Epidermal melanocyte (primary cell): ENCODE measurements around the gene ACOT6.
A peak's percentile ranks its signal among the peaks of the same experiment; 100 is the strongest.
"Not testable (repeated sequence)": the region's sequence is repeated elsewhere in the genome, so short reads cannot be mapped to it uniquely, and the experiment has no call there.

Source experiments
- DNase-seq: peaks from one replicate; pipeline ENCODE4 v3.0.0; 2011; ENCODE audit warnings: low spot score; ENCODE audit not compliant: insufficient read length

ACOT6 gene

GRCh38 chr14:73612339-73613045 lies at the start of gene ACOT6:
Gene ACOT6 (plus strand): TSS chr14:73612517. CDS start chr14:73612572, 55 bp downstream.
- DNase-seq: peak; percentile 38

GRCh38 chr14:73562696-73563095 lies 49.6 kb upstream of the ACOT6 start:
- not testable (repeated sequence) for DNase-seq

GRCh38 chr14:73566431-73566830 lies 45.9 kb upstream of the ACOT6 start:
- DNase-seq: not testable (repeated sequence)

GRCh38 chr14:73566935-73567334 lies 45.4 kb upstream of the ACOT6 start:
- not testable (repeated sequence) for DNase-seq

- DNase-seq: no peak
Measured at GRCh38 chr14:73567358-73567757, 45.0 kb upstream of the ACOT6 start.

- DNase-seq: no peak
Measured at GRCh38 chr14:73567951-73568885, 44.1 kb upstream of the ACOT6 start.

- not testable (repeated sequence) for DNase-seq
Measured at GRCh38 chr14:73568886-73569184, 43.5 kb upstream of the ACOT6 start.

- peak; percentile 93 for DNase-seq
Measured at GRCh38 chr14:73569185-73569958, 42.9 kb upstream of the ACOT6 start, which contains the start of gene ACOT2. Gene ACOT2 (plus strand): TSS chr14:73569213. CDS start chr14:73569241, 28 bp downstream.

GRCh38 chr14:73570913-73571312 lies 41.4 kb upstream of the ACOT6 start:
- not testable (repeated sequence) for DNase-seq

GRCh38 chr14:73573034-73573433 lies 39.3 kb upstream of the ACOT6 start:
- not testable (repeated sequence) for DNase-seq

GRCh38 chr14:73573740-73574139 lies 38.6 kb upstream of the ACOT6 start:
- DNase-seq: not testable (repeated sequence)

- DNase-seq: not testable (repeated sequence)
Measured at GRCh38 chr14:73574251-73574650, 38.1 kb upstream of the ACOT6 start.

GRCh38 chr14:73576391-73576790 lies 35.9 kb upstream of the ACOT6 start:
- no peak for DNase-seq

GRCh38 chr14:73577214-73577613 lies 35.1 kb upstream of the ACOT6 start:
- DNase-seq: not testable (repeated sequence)

GRCh38 chr14:73582102-73582979 lies 30.0 kb upstream of the ACOT6 start:
- DNase-seq: not testable (repeated sequence)

GRCh38 chr14:73588695-73589094 lies 23.6 kb upstream of the ACOT6 start:
- DNase-seq: no peak

- DNase-seq: no peak
Measured at GRCh38 chr14:73589116-73589515, 23.2 kb upstream of the ACOT6 start.

GRCh38 chr14:73590673-73591004 lies 21.7 kb upstream of the ACOT6 start:
- DNase-seq: not testable (repeated sequence)

GRCh38 chr14:73591690-73592449 lies 20.4 kb upstream of the ACOT6 start, which contains the start of gene ACOT4:
Gene ACOT4 (plus strand): TSS chr14:73591873. CDS start chr14:73591960, 87 bp downstream.
- DNase-seq: peak; percentile 61

GRCh38 chr14:73594491-73594890 lies 17.8 kb upstream of the ACOT6 start:
- DNase-seq: no peak
